Transverse colon (tissue), 4 donors: ENCODE results near the gene OR10A2. TPM values are rescaled to one million over a fixed set of nuclear protein-coding genes. Genes with fewer than 3 reads are reported as not detected.

Experiments
- DNase-seq: peaks from one replicate; pipeline ENCODE4 v3.0.0-alpha.2; 2019
- H3K27ac ChIP-seq, 4 donors: fragments of 200-600 bp; sonication (generic); 2 replicates each; pipeline ENCODE4 v1.5.1; 2016 to 2018; ENCODE audit warnings: inconsistent platforms in 4 of 4
- H3K27me3 ChIP-seq: fragments of 200-600 bp; sonication (generic); 2 replicates; pipeline ENCODE4 v1.5.1; 2017; ENCODE audit warnings: inconsistent platforms
- H3K36me3 ChIP-seq, 4 donors: fragments of 200-600 bp; sonication (generic); 2 replicates each; pipeline ENCODE4 v1.5.1; 2017 to 2019; ENCODE audit warnings: inconsistent platforms in 4 of 4
- H3K4me1 ChIP-seq, 4 donors: fragments of 200-600 bp; sonication (generic); 2 replicates each; pipeline ENCODE4 v1.5.1; 2017 to 2020; ENCODE audit warnings: inconsistent platforms in 4 of 4
- H3K4me3 ChIP-seq, 4 donors: fragments of 200-600 bp; sonication (generic); 1 replicate in 1 of 4; 2 replicates in 3 of 4; pipeline versions ENCODE4 v1.5.1 to v1.6.1; 2017 to 2019; ENCODE audit warnings: inconsistent platforms in 4 of 4
- H3K9me3 ChIP-seq, 2 donors: fragments of 200-600 bp; sonication (generic); 2 replicates each; pipeline ENCODE4 v1.5.1; 2017 to 2019; ENCODE audit warnings: inconsistent platforms in 2 of 2
- CTCF ChIP-seq, 5 experiments: fragments of 200-600 bp in 3 of 5; fragments of 450-650 bp in 2 of 5; sonication (generic) in 3 of 5; IDR thresholded peaks; 1 replicate in 2 of 5; 2 replicates in 3 of 5; pipeline ENCODE4 v1.5.1; 2016 to 2017; ENCODE audit warnings: antibody characterized with exemption in 5 of 5, inconsistent platforms in 3 of 5, mild to moderate bottlenecking in 2 of 5, moderate library complexity in 1 of 5
- EP300 ChIP-seq: sonication (generic); formaldehyde crosslinking; IDR thresholded peaks from one replicate; pipeline ENCODE4 v1.6.1; 2017; ENCODE audit warnings: antibody characterized with exemption, low read depth
- POLR2A ChIP-seq: fragments of 450-650 bp; IDR thresholded peaks from one replicate; pipeline ENCODE4 v1.6.1; 2016; ENCODE audit warnings: antibody characterized with exemption, mild to moderate bottlenecking, moderate library complexity
- POLR2AphosphoS5 ChIP-seq, 3 donors: sonication (generic); formaldehyde crosslinking; IDR thresholded peaks; one replicate each; pipeline ENCODE4 v1.6.1; 2016; ENCODE audit warnings: antibody characterized with exemption in 3 of 3
- WGBS, 2 donors: methylation state at CpG; one replicate each; pipeline ENCODE4 v1.1.5; 2018; ENCODE audit warnings: low coverage in 1 of 2; 5-methylcytosine and 5-hydroxymethylcytosine counted together
- in situ Hi-C, 4 donors: fragments of 200-750 bp; cut with MboI; loops; one replicate each; pipeline versions ENCODE4 v1.15.0 to v1.15.1; 2017; ENCODE audit warnings: low sequenced_read_pairs in 3 of 4, low pct_ligation_motif_present in 1 of 4, low pct_unique_long_range_greater_than_20kb in 1 of 4
- intact Hi-C: fragments of 100-400 bp; cut with DNase I; formaldehyde crosslinking; loops from one replicate; pipeline ENCODE4 v1.15.1; 2023; ENCODE audit warnings: low total_unique reads
- total RNA-seq, 4 donors: library from RNA; depleted of rRNA; stranded (reverse); fragments of >200 nt; gene quantifications; one replicate each; pipeline ENCODE4 v1.1.0, GENCODE V29; 2016

The OR10A2 gene
- total RNA-seq, 4 donors from 2014 or later: not detected

DNA sequence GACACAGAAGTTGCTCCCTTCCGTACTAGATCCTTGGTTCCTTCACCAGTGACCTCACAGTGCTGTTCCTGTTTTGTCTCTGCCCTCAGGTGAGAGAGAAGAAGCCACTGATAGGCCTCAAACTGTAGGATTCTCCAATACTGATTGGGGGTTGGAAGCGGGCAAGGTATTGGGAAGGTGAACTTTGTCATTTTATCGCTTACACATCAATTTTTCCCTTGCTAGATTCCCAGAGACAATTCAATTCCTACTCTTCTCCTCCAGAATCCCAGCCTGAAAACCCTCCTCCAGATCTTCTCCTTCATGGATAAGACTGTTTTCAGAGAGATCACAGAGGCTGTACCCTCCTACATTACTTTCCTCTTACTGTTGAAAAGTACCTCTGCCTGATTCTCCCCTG lies 48.5 kb downstream of the OR10A2 start:
- TF ChIP-seq EP300 (no peak), POLR2A (no peak), POLR2AphosphoS5 (IDR thresholded peaks at IDR 0.05) (no peak)
- Histone ChIP-seq H3K36me3 (no peaks in the 10 kb centered on the region), H3K4me1 (no peaks in the 10 kb centered on the region), H3K27me3 (no peaks in the 10 kb centered on the region), H3K27ac (no peak overlapping the region), H3K4me3 (no peak overlapping the region), H3K9me3 (no peaks in the 10 kb centered on the region)
- 93% methylated on average over 3 of the region's 3 CpGs; no CpG with 5 or more reads in 1 of the 2 donors for WGBS, 2 donors
- in situ Hi-C loops (no loop called here), intact Hi-C loops (no loop called here)
- no peak for DNase-seq

- H3K9me3 ChIP-seq: no peaks in the 10 kb centered on the region
- no peaks in the 10 kb centered on the region for H3K4me1 ChIP-seq
- intact Hi-C loops (no loop called here), in situ Hi-C loops (no loop called here)
- WGBS, 2 donors: 42 to 53% methylated on average over 2 to 3 of the region's 3 CpGs
- TF ChIP-seq CTCF (IDR thresholded peaks at IDR 0.05): no peak
- TF ChIP-seq POLR2AphosphoS5 (IDR thresholded peaks at IDR 0.05): no peak
- no peak for TF ChIP-seq POLR2A
- TF ChIP-seq EP300: no peak
- H3K27ac ChIP-seq: no peak overlapping the region
- H3K4me3 ChIP-seq: no peak overlapping the region
- no peaks in the 10 kb centered on the region for H3K27me3 ChIP-seq
- no peak for DNase-seq
- H3K36me3 ChIP-seq: no peaks in the 10 kb centered on the region
Measured at GRCh38 chr11:6911948-6912347, 49.1 kb downstream of the OR10A2 start.

GRCh38 chr11:6919698-6920097 lies 56.8 kb downstream of the OR10A2 start:
- no peaks in the 10 kb centered on the region for H3K4me1 ChIP-seq
- TF ChIP-seq CTCF (IDR thresholded peaks at IDR 0.05) (no peak), POLR2A (no peak), POLR2AphosphoS5 (IDR thresholded peaks at IDR 0.05) (no peak), EP300 (no peak)
- no peaks in the 10 kb centered on the region for H3K36me3 ChIP-seq
- no peak overlapping the region for H3K27ac ChIP-seq
- H3K27me3 ChIP-seq: no peaks in the 10 kb centered on the region
- DNase-seq: no peak
- WGBS, 2 donors: 39 to 40% methylated on average over 2 of the region's 2 CpGs
- in situ Hi-C loops: no loop called here
- H3K9me3 ChIP-seq: no peaks in the 10 kb centered on the region
- H3K4me3 ChIP-seq: no peak overlapping the region
- intact Hi-C loops: no loop called here

- intact Hi-C loops (no loop called here), in situ Hi-C loops (no loop called here)
- WGBS, 2 donors: 94 to 100% methylated on average over 1 of the region's 1 CpG
- Histone ChIP-seq H3K9me3 (no peaks in the 10 kb centered on the region), H3K4me3 (no peak within 1 kb of the TSS), H3K4me1 (no peaks in the 10 kb centered on the region), H3K27me3 (no peaks in the 10 kb centered on the region), H3K27ac (no peak within 1 kb of the TSS), H3K36me3 (no peaks in the 10 kb centered on the region)
- TF ChIP-seq POLR2A: no peak
- TF ChIP-seq EP300: no peak
- no peak for TF ChIP-seq POLR2AphosphoS5 (IDR thresholded peaks at IDR 0.05)
- no peak for TF ChIP-seq CTCF (IDR thresholded peaks at IDR 0.05)
- no peak for DNase-seq
Measured at GRCh38 chr11:6920702-6921101, 57.8 kb downstream of the OR10A2 start, which contains the start of gene OR2D3. TSS of gene OR2D3 (plus strand) at chr11:6921002. CDS start at chr11:6921002, 0 bp downstream.

Other genes starting within 250 kb of the OR10A2 start
- 100 to 1,000 TPM in 1 of 4 donors, 10 to 100 TPM in 3; 64.0 to 114 (median 74.0) TPM for gene TPP1, start 243.6 kb upstream of the OR10A2 start, total RNA-seq
- 10 to 100 TPM in 3 of 4 donors, 1 to 10 TPM in 1; 5.5 to 17.7 (median 14.0) TPM for gene DCHS1, start 207.2 kb upstream of the OR10A2 start, total RNA-seq
- 10 to 100 TPM in 3 of 4 donors, 1 to 10 TPM in 1; 9.3 to 62.9 (median 14.2) TPM for gene MRPL17, start 179.7 kb upstream of the OR10A2 start, total RNA-seq
- gene OR2AG2, start 91.1 kb upstream of the OR10A2 start, total RNA-seq: 10 to 100 TPM in 1 of 4 donors, under 1 TPM in 3; 0.14 to 17.2 (median 0.79) TPM
- gene OR2AG1, start 80.0 kb upstream of the OR10A2 start, total RNA-seq: not detected
- gene OR6A2, start 63.4 kb upstream of the OR10A2 start, total RNA-seq: 1 to 10 TPM in 1 of 4 donors, under 1 TPM in 1, not detected in 2; 0.27 to 1.3 TPM
- not detected for gene OR10A5, start 17.4 kb upstream of the OR10A2 start, total RNA-seq
- not detected for gene OR10A4, start 13.6 kb downstream of the OR10A2 start, total RNA-seq
- 1 to 10 TPM in 1 of 4 donors, under 1 TPM in 1, not detected in 2; 0.64 to 1.4 TPM for gene OR2D2, start 29.4 kb downstream of the OR10A2 start, total RNA-seq
- gene OR2D3, start 57.9 kb downstream of the OR10A2 start, total RNA-seq: not detected
- gene ZNF215, start 63.4 kb downstream of the OR10A2 start, total RNA-seq: 10 to 100 TPM in 1 of 4 donors, 1 to 10 TPM in 3; 1.1 to 10.6 (median 3.1) TPM
- gene ZNF214, start 157.3 kb downstream of the OR10A2 start, total RNA-seq: 1 to 10 TPM in 2 of 4 donors, under 1 TPM in 1, not detected in 1; 0.60 to 2.4 (median 1.1) TPM
- gene NLRP14, start 157.4 kb downstream of the OR10A2 start, total RNA-seq: under 1 TPM in 2 of 4 donors, not detected in 2; 0.41 to 0.48 TPM
- 1 to 10 TPM in 1 of 4 donors, under 1 TPM in 1, not detected in 2; 0.79 to 1.2 TPM for gene RBMXL2, start 225.9 kb downstream of the OR10A2 start, total RNA-seq